Astrocyte (in vitro differentiated cells and primary cell): ENCODE measurements around the gene OR6C6.

Experiments
- CTCF ChIP-seq: IDR thresholded peaks from 2 replicates; pipeline ENCODE4 v1.5.1; 2011; ENCODE audit warnings: low read depth, mild to moderate bottlenecking, inconsistent platforms, low read length, moderate library complexity; ENCODE audit not compliant: insufficient read depth
- EZH2 ChIP-seq: IDR thresholded peaks from 2 replicates; pipeline ENCODE4 v1.6.1; 2012; ENCODE audit warnings: mild to moderate bottlenecking, low read length, inconsistent platforms; ENCODE audit not compliant: insufficient read depth

DNA sequence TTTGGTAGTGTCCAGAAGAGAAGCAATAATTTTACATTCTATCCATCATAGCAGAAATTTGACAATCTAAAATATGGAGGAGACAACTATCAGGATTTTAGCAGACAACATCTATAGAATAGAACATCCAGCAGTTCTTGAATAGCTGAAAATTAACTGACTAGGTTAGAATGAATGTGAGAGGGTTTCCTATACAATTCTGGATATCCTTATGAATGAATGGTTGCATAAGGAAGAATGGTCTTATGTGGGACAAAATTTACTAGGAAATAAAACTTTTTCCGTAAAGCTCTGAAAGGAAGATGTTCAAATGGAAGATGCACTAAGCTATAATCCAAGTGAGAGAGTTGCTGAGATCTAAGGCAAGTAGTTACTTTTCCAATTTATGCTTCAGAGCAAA, 34.1 kb upstream of the OR6C6 start, which contains the start of gene OR6C3:
- no peak for TF ChIP-seq CTCF
- no peak for TF ChIP-seq EZH2
